Omental fat pad (tissue), 4 donors: Measurements from ENCODE around the gene GALNT14. TPM values are rescaled to one million over a fixed set of nuclear protein-coding genes. Genes with fewer than 3 reads are reported as not detected.

Source experiments
- ATAC-seq: fragments of 150-250 bp; one replicate; pipeline ENCODE4 v1.9.1; 2016; ENCODE audit warnings: mild to moderate bottlenecking, moderate library complexity; ENCODE audit not compliant: low FRiP score
- DNase-seq: peaks from one replicate; pipeline ENCODE4 v3.0.0-alpha.2; 2019; ENCODE audit warnings: low spot score
- CTCF ChIP-seq, 3 donors: fragments of 450-650 bp; IDR thresholded peaks; one replicate each; pipeline ENCODE4 v1.5.1; 2016 to 2017; ENCODE audit warnings: antibody characterized with exemption in 3 of 3, mild to moderate bottlenecking in 3 of 3, moderate library complexity in 2 of 3
- total RNA-seq, 4 donors: library from RNA; depleted of rRNA; stranded (reverse); fragments of >200 nt; gene quantifications; one replicate each; pipeline ENCODE4 v1.1.0, GENCODE V29; 2016

Gene GALNT14
- total RNA-seq, 4 donors from 2014 or later, result 0.65 to 2.6 (median 2.0) TPM

- DNase-seq, result no peak
- no peak for TF ChIP-seq CTCF (IDR thresholded peaks at IDR 0.05)
- ATAC-seq, result no peak
These were observed 190.1 kb downstream of the GALNT14 start for GRCh38 chr2:30948130-30948529.

DNA sequence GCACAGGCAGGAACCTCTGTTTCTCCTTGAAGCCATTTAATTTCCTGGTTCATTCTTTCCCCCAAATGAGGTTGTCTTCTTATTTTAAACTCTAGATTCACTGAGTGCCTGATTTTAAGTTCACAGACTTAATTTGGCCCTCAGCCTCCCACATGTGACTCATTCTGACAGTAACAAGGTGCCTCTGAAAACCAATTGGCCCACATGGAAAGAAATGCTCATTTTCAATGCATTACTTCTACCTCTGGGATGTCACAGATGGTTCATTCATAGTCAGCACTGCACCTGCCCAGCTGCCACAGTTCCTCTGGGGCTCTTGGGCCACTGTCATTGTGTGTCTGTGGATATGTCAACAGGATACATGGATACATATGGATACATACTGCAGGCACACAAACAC, 190.6 kb downstream of the GALNT14 start:
- no peak for ATAC-seq

GRCh38 chr2:30942419-30942818, 195.8 kb downstream of the GALNT14 start:
- TF ChIP-seq CTCF (IDR thresholded peaks at IDR 0.05), result no peak
- ATAC-seq (no peak), DNase-seq (no peak)

More for the DNA sequence above, 190.6 kb downstream of the GALNT14 start:
- DNase-seq, result no peak
- TF ChIP-seq CTCF (IDR thresholded peaks at IDR 0.05), result no peak

DNA sequence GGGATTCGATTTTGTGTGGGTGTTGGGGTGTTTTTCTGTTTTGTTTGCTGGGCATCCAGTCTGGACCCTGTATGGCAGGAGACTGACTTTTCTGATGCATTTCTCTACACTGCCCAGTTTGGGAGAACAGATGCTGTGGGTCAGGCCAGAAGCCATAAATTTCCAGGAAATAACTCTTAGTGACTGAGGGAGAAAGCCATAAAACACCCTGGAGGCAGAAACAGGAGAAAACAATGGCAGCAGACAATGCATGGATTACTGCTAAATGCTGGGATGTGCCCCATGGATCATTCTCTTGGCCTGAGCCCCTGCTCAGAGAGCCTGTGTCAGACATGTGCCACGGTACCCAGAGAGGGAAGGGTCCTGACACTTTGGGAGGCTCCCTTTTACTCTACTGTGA, 197.4 kb downstream of the GALNT14 start:
- ATAC-seq (no peak), DNase-seq (no peak)
- TF ChIP-seq CTCF (IDR thresholded peaks at IDR 0.05), result no peak

DNA sequence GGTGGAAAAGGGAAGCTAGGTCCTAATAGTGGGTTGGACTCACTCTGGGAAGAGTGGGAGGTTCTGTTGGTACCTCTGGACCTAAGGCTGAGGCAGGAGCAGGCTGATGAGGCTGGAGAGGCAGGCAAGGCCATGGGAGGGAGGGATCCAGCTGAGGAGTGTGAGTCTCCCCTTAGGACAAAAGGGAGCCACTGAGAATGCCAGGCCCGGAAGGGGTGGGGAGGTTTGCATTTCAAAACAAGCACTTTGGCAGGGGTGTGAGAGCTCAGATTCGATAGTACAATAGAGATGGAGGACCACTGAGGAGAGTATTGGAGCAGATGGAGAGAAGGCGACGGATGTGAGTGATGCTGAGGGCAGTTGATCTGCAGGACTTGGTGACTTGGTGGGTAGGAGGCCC, 198.9 kb downstream of the GALNT14 start:
- DNase-seq, result no peak
- ATAC-seq, result no peak
- no peak for TF ChIP-seq CTCF (IDR thresholded peaks at IDR 0.05)

GRCh38 chr2:30938196-30938595, 200.0 kb downstream of the GALNT14 start:
- no peak for TF ChIP-seq CTCF (IDR thresholded peaks at IDR 0.05)
- no peak for DNase-seq
- ATAC-seq, result no peak

DNA sequence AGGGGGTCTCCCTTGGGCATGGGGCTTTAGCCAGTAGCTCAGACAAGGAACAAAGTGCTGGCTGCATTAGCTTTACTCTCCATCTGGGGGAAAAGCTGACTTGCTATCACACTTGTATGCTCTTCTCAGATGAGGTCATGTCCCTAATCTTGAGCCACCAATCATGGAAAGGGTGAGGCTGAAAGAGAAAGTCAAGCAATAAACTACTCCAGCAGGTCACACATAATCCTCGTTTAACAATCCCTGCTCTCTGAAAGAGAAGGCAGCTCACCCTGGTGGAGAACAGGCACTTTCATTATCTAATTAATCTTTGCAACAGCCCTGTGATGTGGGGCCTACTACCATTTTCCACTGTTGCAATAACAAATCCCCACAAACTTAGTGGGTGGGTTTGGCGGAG, 201.3 kb downstream of the GALNT14 start:
- ATAC-seq, result no peak
- no peak for TF ChIP-seq CTCF (IDR thresholded peaks at IDR 0.05)

More for the DNA sequence above, 201.3 kb downstream of the GALNT14 start:
- DNase-seq, result no peak
